Measurements from ENCODE around the gene MRPL11. TPM values are rescaled to one million over a fixed set of nuclear protein-coding genes. Genes with fewer than 3 reads are reported as not detected.

MRPL11 gene
- total RNA-seq, 1 donor from 2014 or later, result 54.8 TPM

DNA sequence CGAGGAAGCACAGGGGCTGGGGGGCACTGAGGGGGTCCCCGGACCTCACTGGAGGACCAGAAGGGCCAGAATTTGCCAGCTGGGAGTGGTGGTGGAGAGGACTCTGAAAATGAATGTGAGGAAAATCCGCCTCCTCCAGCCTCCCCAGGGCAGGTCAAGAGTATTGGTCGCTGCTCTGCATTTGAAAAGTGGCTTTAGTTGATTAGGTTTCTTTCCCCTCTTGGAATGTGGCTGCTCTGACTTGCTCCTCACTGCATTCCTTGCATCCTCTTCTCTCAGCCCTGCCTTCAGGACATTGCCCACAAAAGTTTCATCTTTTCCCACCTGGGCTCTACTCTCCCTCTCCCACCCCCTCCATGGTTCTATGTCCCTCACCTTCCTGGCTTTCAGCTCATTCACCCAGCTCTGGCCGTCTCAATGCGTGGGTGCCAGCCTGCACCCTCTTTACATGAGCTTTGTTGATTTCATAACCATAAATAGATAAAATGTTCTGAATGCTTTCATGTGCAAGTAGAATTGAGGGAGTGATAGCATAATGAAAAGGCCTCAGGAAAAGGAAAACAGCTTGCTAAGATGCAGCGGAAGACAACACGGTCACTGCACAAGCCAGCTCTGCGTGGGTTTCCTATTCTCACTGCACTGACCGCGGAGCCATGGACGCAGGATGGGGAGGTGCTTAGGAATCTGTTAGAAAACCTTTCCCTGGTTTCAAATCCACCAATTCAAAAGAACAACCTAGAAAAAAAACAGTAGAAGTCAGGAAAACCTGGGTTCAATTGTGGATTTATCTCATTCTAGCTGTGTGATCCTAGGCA, 24.3 kb downstream of the MRPL11 start:
- no peaks in the 10 kb centered on the region for H3K36me3 ChIP-seq (ENCODE audit: control insufficient read depth, insufficient read depth, low read length)
- H3K27me3 ChIP-seq (ENCODE audit: control insufficient read depth, insufficient read depth, low read length), result peaks cover 48% of the 10 kb centered on the region
- no peak overlapping the region for H3K4me3 ChIP-seq (ENCODE audit: low read depth, low read length)
- DNase-seq (ENCODE audit: low read depth), result no peak
- no peak for TF ChIP-seq CTCF (IDR thresholded peaks at IDR 0.05; ENCODE audit: insufficient read depth, low read length, poor library complexity, severe bottlenecking)

- Histone ChIP-seq H3K4me3 (ENCODE audit: low read depth, low read length) (no peak overlapping the region), H3K27me3 (ENCODE audit: control insufficient read depth, insufficient read depth, low read length) (peaks cover 50% of the 10 kb centered on the region), H3K36me3 (ENCODE audit: control insufficient read depth, insufficient read depth, low read length) (no peaks in the 10 kb centered on the region)
- no peak for TF ChIP-seq CTCF (IDR thresholded peaks at IDR 0.05; ENCODE audit: insufficient read depth, low read length, poor library complexity, severe bottlenecking)
- DNase-seq (ENCODE audit: low read depth), result no peak
Observed at GRCh38 chr11:66413167-66413566, 25.5 kb downstream of the MRPL11 start.

DNA sequence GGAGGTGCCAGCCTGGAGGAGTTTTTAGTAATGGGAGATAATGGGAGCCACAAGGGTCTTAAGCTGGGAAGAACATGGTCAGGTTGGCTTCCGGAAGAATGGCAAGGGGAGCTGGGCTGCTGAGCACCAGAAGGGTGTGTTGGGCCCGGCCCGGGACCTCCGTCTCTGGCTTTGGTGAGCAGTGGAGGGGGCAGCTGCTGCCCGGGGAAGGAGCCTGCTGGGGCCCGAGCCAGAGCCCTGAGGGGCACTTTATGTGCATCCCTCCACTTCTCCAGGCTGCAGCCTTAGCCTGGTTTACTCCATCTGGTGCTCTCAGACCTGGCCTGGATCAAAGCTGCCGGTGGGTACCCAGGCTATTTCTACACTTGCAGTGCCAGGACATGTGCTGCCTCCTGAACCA, 26.5 kb downstream of the MRPL11 start:
- no peak for TF ChIP-seq CTCF (IDR thresholded peaks at IDR 0.05; ENCODE audit: insufficient read depth, low read length, poor library complexity, severe bottlenecking)
- DNase-seq (ENCODE audit: low read depth), result no peak
- peaks cover 50% of the 10 kb centered on the region for H3K27me3 ChIP-seq (ENCODE audit: control insufficient read depth, insufficient read depth, low read length)

GRCh38 chr11:66411323-66411722, 27.3 kb downstream of the MRPL11 start:
- no peak for TF ChIP-seq CTCF (IDR thresholded peaks at IDR 0.05; ENCODE audit: insufficient read depth, low read length, poor library complexity, severe bottlenecking)
- H3K27me3 ChIP-seq (ENCODE audit: control insufficient read depth, insufficient read depth, low read length), result peaks cover 49% of the 10 kb centered on the region
- no peak for DNase-seq (ENCODE audit: low read depth)

More for the DNA sequence above, 26.5 kb downstream of the MRPL11 start:
- Histone ChIP-seq H3K4me3 (ENCODE audit: low read depth, low read length) (no peak overlapping the region), H3K36me3 (ENCODE audit: control insufficient read depth, insufficient read depth, low read length) (no peaks in the 10 kb centered on the region)

DNA sequence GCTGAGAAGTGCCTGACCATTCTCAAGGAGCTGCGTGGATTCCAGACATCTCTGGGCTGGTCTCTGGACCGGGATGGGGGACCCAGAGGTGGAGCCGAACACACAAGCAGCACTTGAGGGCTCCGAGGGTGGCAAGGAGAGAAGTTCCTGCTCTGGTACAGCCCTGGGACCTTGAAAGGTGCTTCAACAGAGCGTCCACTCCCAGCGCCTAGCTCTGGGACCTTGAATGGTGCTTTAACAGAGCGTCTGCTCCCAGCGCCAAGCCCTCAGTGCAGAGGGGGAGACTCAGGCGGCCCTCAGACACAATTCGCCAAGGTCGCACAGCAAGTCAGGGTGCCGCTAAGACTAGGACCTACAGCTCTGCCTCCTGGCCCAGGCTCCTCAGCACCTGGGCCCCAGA, 28.5 kb downstream of the MRPL11 start:
- no peak for DNase-seq (ENCODE audit: low read depth)
- no peak overlapping the region for H3K4me3 ChIP-seq (ENCODE audit: low read depth, low read length)
- no peak for TF ChIP-seq CTCF (IDR thresholded peaks at IDR 0.05; ENCODE audit: insufficient read depth, low read length, poor library complexity, severe bottlenecking)
- H3K27me3 ChIP-seq (ENCODE audit: control insufficient read depth, insufficient read depth, low read length), result peaks cover 46% of the 10 kb centered on the region
- no peaks in the 10 kb centered on the region for H3K36me3 ChIP-seq (ENCODE audit: control insufficient read depth, insufficient read depth, low read length)

More at GRCh38 chr11:66411323-66411722, 27.3 kb downstream of the MRPL11 start:
- Histone ChIP-seq H3K4me3 (ENCODE audit: low read depth, low read length) (no peak overlapping the region), H3K36me3 (ENCODE audit: control insufficient read depth, insufficient read depth, low read length) (no peaks in the 10 kb centered on the region)

- H3K4me3 ChIP-seq (ENCODE audit: low read depth, low read length), result no peak overlapping the region
- DNase-seq (ENCODE audit: low read depth), result no peak
- TF ChIP-seq CTCF (IDR thresholded peaks at IDR 0.05; ENCODE audit: insufficient read depth, low read length, poor library complexity, severe bottlenecking), result no peak
- peaks cover 45% of the 10 kb centered on the region for H3K27me3 ChIP-seq (ENCODE audit: control insufficient read depth, insufficient read depth, low read length)
- no peaks in the 10 kb centered on the region for H3K36me3 ChIP-seq (ENCODE audit: control insufficient read depth, insufficient read depth, low read length)
Observed at GRCh38 chr11:66409226-66409625, 29.4 kb downstream of the MRPL11 start.
